Stimulated activated CD4-positive, alpha-beta T cell treated with anti-CD3 and anti-CD28 coated beads, Interleukin-4, amount 100 ng/mL, for 48 hours (primary cell): ENCODE data around the gene DCUN1D2.

Experiments
- DNase-seq, 2 donors: peaks; one replicate each; pipeline ENCODE4 v3.0.0-alpha.2; 2020; ENCODE audit warnings: low read depth in 2 of 2

The DCUN1D2 gene

GRCh38 chr13:113423520-113424163 lies 66.9 kb downstream of the DCUN1D2 start:
- DNase-seq, result no peak

GRCh38 chr13:113422807-113423519 lies 67.5 kb downstream of the DCUN1D2 start:
- no peak for DNase-seq

- no peak for DNase-seq
These were observed 68.7 kb downstream of the DCUN1D2 start for GRCh38 chr13:113421673-113422270.

GRCh38 chr13:113420833-113421600 lies 69.5 kb downstream of the DCUN1D2 start:
- DNase-seq, result no peak

- DNase-seq, result no peak
These were observed 70.3 kb downstream of the DCUN1D2 start for GRCh38 chr13:113420232-113420631.

GRCh38 chr13:113419531-113420193 lies 70.8 kb downstream of the DCUN1D2 start:
- DNase-seq, result no peak

GRCh38 chr13:113418722-113419049 lies 71.8 kb downstream of the DCUN1D2 start:
- DNase-seq, result no peak

GRCh38 chr13:113417836-113418721 lies 72.4 kb downstream of the DCUN1D2 start:
- no peak for DNase-seq

- no peak for DNase-seq
These were observed 73.3 kb downstream of the DCUN1D2 start for GRCh38 chr13:113417008-113417751.

GRCh38 chr13:113415825-113416224 lies 74.7 kb downstream of the DCUN1D2 start:
- DNase-seq, result no peak

GRCh38 chr13:113415032-113415431 lies 75.5 kb downstream of the DCUN1D2 start:
- no peak for DNase-seq

- DNase-seq, result no peak
These were observed 76.2 kb downstream of the DCUN1D2 start for GRCh38 chr13:113414335-113414734.

GRCh38 chr13:113413898-113414282 lies 76.6 kb downstream of the DCUN1D2 start:
- no peak for DNase-seq

GRCh38 chr13:113413178-113413897 lies 77.2 kb downstream of the DCUN1D2 start:
- DNase-seq, result no peak

GRCh38 chr13:113412440-113412839 lies 78.1 kb downstream of the DCUN1D2 start:
- no peak for DNase-seq

- no peak for DNase-seq
These were observed 79.1 kb downstream of the DCUN1D2 start for GRCh38 chr13:113411216-113412023.

GRCh38 chr13:113410472-113411201 lies 79.9 kb downstream of the DCUN1D2 start:
- DNase-seq, result no peak

- no peak for DNase-seq
These were observed 81.9 kb downstream of the DCUN1D2 start for GRCh38 chr13:113408562-113408961.
